Parathyroid adenoma (tissue), 2 donors: ENCODE results near the gene SCGB3A1.

Experiments
- H2AFZ ChIP-seq: fragments of 300-600 bp; sonication (generic); one replicate; pipeline ENCODE4 v1.7.0; 2017; ENCODE audit warnings: antibody characterized with exemption, mild to moderate bottlenecking
- H3K27ac ChIP-seq: fragments of 300-600 bp; sonication (generic); one replicate; pipeline ENCODE4 v1.7.0; 2017
- H3K27me3 ChIP-seq: fragments of 300-600 bp; sonication (generic); one replicate; pipeline ENCODE4 v1.7.0; 2017; ENCODE audit warnings: low read length; ENCODE audit not compliant: control insufficient read depth, insufficient read depth
- H3K36me3 ChIP-seq: fragments of 300-600 bp; sonication (generic); one replicate; pipeline ENCODE4 v1.7.0; 2017; ENCODE audit warnings: low read length; ENCODE audit not compliant: control insufficient read depth, insufficient read depth
- H3K4me1 ChIP-seq: fragments of 300-600 bp; sonication (generic); one replicate; pipeline ENCODE4 v1.7.0; 2017; ENCODE audit warnings: control low read depth
- H3K4me2 ChIP-seq: fragments of 300-600 bp; sonication (generic); one replicate; pipeline ENCODE4 v1.7.0; 2017; ENCODE audit warnings: low read length
- H3K4me3 ChIP-seq: fragments of 300-600 bp; sonication (generic); one replicate; pipeline ENCODE4 v1.7.0; 2017; ENCODE audit warnings: low read depth, low read length
- H3K79me2 ChIP-seq: fragments of 300-600 bp; sonication (generic); one replicate; pipeline ENCODE4 v1.7.0; 2017; ENCODE audit warnings: control low read depth
- H3K9ac ChIP-seq: fragments of 300-600 bp; sonication (generic); one replicate; pipeline ENCODE4 v1.7.0; 2017; ENCODE audit warnings: mild to moderate bottlenecking
- H3K9me3 ChIP-seq: fragments of 300-600 bp; sonication (generic); one replicate; pipeline ENCODE4 v1.7.0; 2017; ENCODE audit warnings: low read length; ENCODE audit not compliant: control insufficient read depth
- CTCF ChIP-seq: fragments of 300-600 bp; sonication (generic); IDR thresholded peaks from one replicate; pipeline ENCODE4 v1.7.0; 2017; ENCODE audit warnings: antibody characterized with exemption, mild to moderate bottlenecking
- donor health status: primary hyperparathyroidism.

SCGB3A1 gene

GRCh38 chr5:180575571-180575970, 15.7 kb downstream of the SCGB3A1 start:
- no peaks in the 10 kb centered on the region for H3K27me3 ChIP-seq
- H3K9me3 ChIP-seq = no peaks in the 10 kb centered on the region
- H3K4me2 ChIP-seq = no peak overlapping the region
- no peak overlapping the region for H3K27ac ChIP-seq
- no peaks in the 10 kb centered on the region for H3K36me3 ChIP-seq
- no peak for TF ChIP-seq CTCF
- H3K4me3 ChIP-seq = no peak overlapping the region
- no peak overlapping the region for H2AFZ ChIP-seq
- no peak overlapping the region for H3K9ac ChIP-seq
- H3K4me1 ChIP-seq = no peaks in the 10 kb centered on the region
- H3K79me2 ChIP-seq = no peaks in the 10 kb centered on the region

DNA sequence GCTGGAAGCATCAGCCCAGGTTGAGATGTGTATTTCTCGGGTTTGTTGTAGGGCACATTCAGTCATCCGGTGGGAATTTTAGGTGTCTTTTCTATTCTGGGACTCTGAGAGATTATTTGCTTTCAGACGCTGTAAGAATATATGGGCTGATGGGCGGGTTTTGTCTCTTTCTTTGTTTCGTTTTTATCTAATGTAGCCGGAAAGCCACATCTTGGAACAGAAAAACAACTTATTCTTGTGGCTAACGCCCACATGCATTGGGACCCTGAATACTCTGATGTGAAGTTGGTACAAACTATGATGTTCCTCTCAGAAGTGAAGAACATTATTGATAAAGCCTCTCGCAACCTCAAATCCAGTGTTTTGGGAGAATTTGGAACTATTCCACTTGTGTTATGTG, 22.4 kb downstream of the SCGB3A1 start:
- Histone ChIP-seq H2AFZ (no peak overlapping the region), H3K79me2 (no peaks in the 10 kb centered on the region), H3K4me3 (no peak overlapping the region), H3K9ac (no peak overlapping the region), H3K9me3 (no peaks in the 10 kb centered on the region), H3K4me1 (no peaks in the 10 kb centered on the region), H3K27ac (no peak overlapping the region), H3K4me2 (no peak overlapping the region), H3K36me3 (no peaks in the 10 kb centered on the region), H3K27me3 (no peaks in the 10 kb centered on the region)
- no peak for TF ChIP-seq CTCF

DNA sequence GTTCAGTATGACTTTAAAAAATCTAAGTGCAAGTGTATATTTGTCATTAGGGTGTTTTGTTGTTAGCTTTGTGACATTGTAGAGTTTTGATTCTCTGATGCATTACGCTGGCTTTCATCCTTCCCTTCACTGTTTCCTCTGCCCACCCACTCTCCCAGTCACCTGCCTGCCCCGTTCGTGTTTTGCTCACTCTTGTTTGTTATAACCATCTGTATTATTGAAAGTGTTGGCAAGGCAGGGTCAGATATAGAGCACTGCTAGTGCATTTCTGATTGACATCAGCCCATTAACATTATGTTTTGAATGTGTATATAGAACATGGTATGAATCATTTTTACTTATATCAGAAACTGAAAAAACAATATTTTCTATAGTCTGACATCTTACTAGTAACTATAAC, 27.3 kb downstream of the SCGB3A1 start:
- no peak overlapping the region for H3K4me3 ChIP-seq
- H3K36me3 ChIP-seq = no peaks in the 10 kb centered on the region

DNA sequence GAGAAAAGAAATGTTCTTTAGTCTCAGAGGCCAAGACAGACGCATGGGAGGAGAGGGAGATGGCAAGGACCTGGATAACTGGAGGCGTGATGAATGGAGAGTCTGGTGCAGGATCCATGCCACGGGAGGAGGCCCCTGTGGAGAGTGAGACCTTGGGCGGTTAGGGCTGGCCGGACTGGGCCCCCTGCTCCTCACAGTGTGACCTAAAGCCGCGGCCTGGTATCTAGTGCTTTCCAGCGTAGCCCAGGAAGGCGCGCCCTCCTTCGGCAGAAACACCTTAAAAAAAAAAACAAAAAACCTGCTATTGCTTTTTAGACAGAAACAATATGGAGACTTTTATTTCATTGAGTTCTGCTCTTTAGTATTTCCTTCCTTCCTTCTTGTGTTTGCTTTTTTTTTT, 33.1 kb downstream of the SCGB3A1 start:
- H3K27me3 ChIP-seq = no peaks in the 10 kb centered on the region
- no peak overlapping the region for H3K4me2 ChIP-seq
- H3K4me1 ChIP-seq = peaks cover 16% of the 10 kb centered on the region
- H3K36me3 ChIP-seq = no peaks in the 10 kb centered on the region
- no peak for TF ChIP-seq CTCF
- H3K4me3 ChIP-seq = no peak overlapping the region
- H3K9ac ChIP-seq = no peak overlapping the region
- no peak overlapping the region for H2AFZ ChIP-seq
- peaks cover 5% of the 10 kb centered on the region for H3K79me2 ChIP-seq
- no peaks in the 10 kb centered on the region for H3K9me3 ChIP-seq
- H3K27ac ChIP-seq = no peak overlapping the region

More for the DNA sequence above, 27.3 kb downstream of the SCGB3A1 start:
- no peak overlapping the region for H3K9ac ChIP-seq
- peaks cover 4% of the 10 kb centered on the region for H3K4me1 ChIP-seq
- H2AFZ ChIP-seq = no peak overlapping the region
- TF ChIP-seq CTCF = no peak
- H3K4me2 ChIP-seq = no peak overlapping the region
- H3K9me3 ChIP-seq = no peaks in the 10 kb centered on the region
- H3K27ac ChIP-seq = no peak overlapping the region
- H3K27me3 ChIP-seq = no peaks in the 10 kb centered on the region
- H3K79me2 ChIP-seq = peaks cover 5% of the 10 kb centered on the region

DNA sequence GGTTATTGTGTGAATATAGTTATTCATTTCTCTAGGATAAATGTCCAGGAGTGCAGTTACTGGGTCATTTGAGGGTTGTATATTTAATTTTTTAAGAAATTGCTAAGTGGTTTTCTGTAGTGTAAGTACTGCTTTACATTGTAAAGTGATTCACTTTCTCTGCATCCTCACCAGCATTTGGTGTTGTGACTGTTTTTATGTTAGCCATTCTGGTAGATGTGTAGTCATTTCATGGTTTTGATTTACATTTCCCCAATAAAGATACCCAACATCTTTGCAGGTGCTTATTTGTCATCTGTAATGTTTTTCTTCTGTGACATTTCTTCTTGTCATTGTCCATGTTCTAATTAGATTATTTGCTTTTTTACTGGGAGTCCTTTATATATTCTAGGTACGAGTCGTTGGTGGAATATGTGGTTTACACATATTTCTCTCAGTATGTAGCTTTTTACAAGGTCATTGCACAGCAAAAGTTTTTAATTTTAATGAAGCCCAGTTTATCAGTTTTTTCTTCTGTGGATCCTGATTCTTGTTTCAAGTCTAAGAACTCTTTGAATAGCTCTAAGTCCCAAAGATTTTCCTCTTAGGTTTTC, 34.0 kb downstream of the SCGB3A1 start:
- peaks cover 16% of the 10 kb centered on the region for H3K4me1 ChIP-seq
- TF ChIP-seq CTCF = no peak
- no peak overlapping the region for H3K27ac ChIP-seq
- no peak overlapping the region for H3K4me2 ChIP-seq
- H3K9me3 ChIP-seq = no peaks in the 10 kb centered on the region
- H3K9ac ChIP-seq = no peak overlapping the region
- no peak overlapping the region for H2AFZ ChIP-seq
- H3K27me3 ChIP-seq = no peaks in the 10 kb centered on the region
- no peak overlapping the region for H3K4me3 ChIP-seq
- H3K36me3 ChIP-seq = no peaks in the 10 kb centered on the region
- peaks cover 5% of the 10 kb centered on the region for H3K79me2 ChIP-seq
